Natural killer cell treated with Interleukin-12 subunit alpha and Interleukin-12 subunit beta and Interleukin-15 and Interleukin-18, amount 100 ng/mL, for 72 hours (primary cell): ENCODE results near the gene RNF141. TPM values are rescaled to one million over a fixed set of nuclear protein-coding genes. Genes with fewer than 3 reads are reported as not detected.

Source experiments
- ATAC-seq, 2 donors: fragments of 150-1000 bp; cut with Tn5 transposase in 1 of 2; sonication (Bioruptor Pico), chemical (Tn5 transposase) in 1 of 2; 2 replicates each; pipeline ENCODE4 v1.10.0; 2021
- DNase-seq: peaks from one replicate; pipeline ENCODE4 v3.0.0; 2022; ENCODE audit warnings: low spot score
- H3K27ac Mint-ChIP-seq, 2 donors: 1 replicate in 1 of 2; 2 replicates in 1 of 2; pipeline ENCODE4 v1.8.0; 2022; ENCODE audit warnings: mixed read lengths in 2 of 2, mild to moderate bottlenecking in 1 of 2, moderate library complexity in 1 of 2
- H3K27me3 Mint-ChIP-seq, 2 donors: 1 replicate in 1 of 2; 2 replicates in 1 of 2; pipeline ENCODE4 v1.8.0; 2022; ENCODE audit warnings: mixed read lengths in 2 of 2
- H3K36me3 Mint-ChIP-seq: one replicate; pipeline ENCODE4 v1.8.0; 2022; ENCODE audit warnings: mixed read lengths
- H3K4me1 Mint-ChIP-seq, 2 donors: 1 replicate in 1 of 2; 2 replicates in 1 of 2; pipeline ENCODE4 v1.8.0; 2022; ENCODE audit warnings: low read depth in 2 of 2, mixed read lengths in 2 of 2, mild to moderate bottlenecking in 1 of 2
- H3K4me3 Mint-ChIP-seq: one replicate; pipeline ENCODE4 v1.8.0; 2022; ENCODE audit warnings: mixed read lengths
- H3K9me3 Mint-ChIP-seq: 2 replicates; pipeline ENCODE4 v1.8.0; 2022; ENCODE audit warnings: mixed read lengths
- total RNA-seq, 2 donors: library from RNA; stranded (reverse); gene quantifications; one replicate each; pipeline ENCODE4 v1.2.3, GENCODE V29; 2022

RNF141 gene
- total RNA-seq, 2 donors from 2014 or later = 9.5 to 12.7 TPM

- H3K9me3 Mint-ChIP-seq = no peaks in the 10 kb centered on the region
- H3K4me3 Mint-ChIP-seq = no peak overlapping the region
- DNase-seq (no peak), ATAC-seq (no peak)
- no peaks in the 10 kb centered on the region for H3K36me3 Mint-ChIP-seq
- H3K27me3 Mint-ChIP-seq = no peaks in the 10 kb centered on the region
- no peaks in the 10 kb centered on the region for H3K4me1 Mint-ChIP-seq
- H3K27ac Mint-ChIP-seq = no peak overlapping the region
Observed at GRCh38 chr11:10504490-10504889, 36.5 kb downstream of the RNF141 start.

GRCh38 chr11:10503777-10504480 lies 37.1 kb downstream of the RNF141 start:
- H3K9me3 Mint-ChIP-seq = no peaks in the 10 kb centered on the region
- H3K27ac Mint-ChIP-seq = no peak overlapping the region
- H3K4me1 Mint-ChIP-seq = no peaks in the 10 kb centered on the region
- ATAC-seq = no peak
- H3K36me3 Mint-ChIP-seq = no peaks in the 10 kb centered on the region
- H3K27me3 Mint-ChIP-seq = no peaks in the 10 kb centered on the region
- no peak for DNase-seq
- H3K4me3 Mint-ChIP-seq = no peak overlapping the region

DNA sequence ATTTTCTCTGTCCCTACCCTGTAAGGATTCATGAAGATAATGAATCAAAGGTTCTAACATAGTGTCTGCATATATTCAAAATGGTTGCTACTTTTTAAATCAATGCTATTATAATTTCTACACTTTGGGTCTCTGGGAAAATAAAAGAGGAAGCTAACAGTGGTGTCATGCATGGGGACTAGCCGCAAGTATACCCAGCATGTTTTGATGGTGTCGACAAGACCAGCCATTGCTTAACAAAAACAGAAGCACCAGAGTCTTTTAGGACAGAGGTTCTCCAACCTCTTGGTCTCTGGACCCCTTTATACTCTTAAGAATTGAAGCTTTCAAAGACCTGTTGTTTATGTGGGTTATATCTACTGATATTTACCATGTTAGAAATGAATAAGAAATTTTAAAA lies 37.8 kb downstream of the RNF141 start:
- ATAC-seq = no peak
- Mint-ChIP-seq H3K36me3 (no peaks in the 10 kb centered on the region), H3K4me3 (no peak overlapping the region), H3K9me3 (no peaks in the 10 kb centered on the region), H3K4me1 (no peaks in the 10 kb centered on the region), H3K27ac (no peak overlapping the region), H3K27me3 (no peaks in the 10 kb centered on the region)
- no peak for DNase-seq

DNA sequence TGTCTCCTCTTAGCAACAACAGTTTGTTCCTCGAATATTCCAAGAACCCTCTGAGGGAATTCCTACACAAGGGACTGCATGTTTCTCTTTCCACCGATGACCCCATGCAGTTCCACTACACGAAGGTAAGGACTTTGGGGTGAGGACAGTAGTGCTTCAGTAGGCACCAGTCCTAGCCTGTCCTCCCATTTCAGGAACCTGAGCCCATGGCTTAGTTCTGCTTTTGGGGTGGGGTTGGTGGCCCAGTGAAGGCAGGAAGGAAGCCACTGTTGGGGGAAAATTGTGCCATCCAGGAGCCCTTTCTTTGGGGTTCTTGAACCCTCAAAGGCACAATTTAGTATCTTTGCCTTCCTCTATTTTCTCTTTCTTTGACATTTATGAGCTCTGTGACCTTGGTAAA lies 38.2 kb downstream of the RNF141 start:
- no peaks in the 10 kb centered on the region for H3K27me3 Mint-ChIP-seq

DNA sequence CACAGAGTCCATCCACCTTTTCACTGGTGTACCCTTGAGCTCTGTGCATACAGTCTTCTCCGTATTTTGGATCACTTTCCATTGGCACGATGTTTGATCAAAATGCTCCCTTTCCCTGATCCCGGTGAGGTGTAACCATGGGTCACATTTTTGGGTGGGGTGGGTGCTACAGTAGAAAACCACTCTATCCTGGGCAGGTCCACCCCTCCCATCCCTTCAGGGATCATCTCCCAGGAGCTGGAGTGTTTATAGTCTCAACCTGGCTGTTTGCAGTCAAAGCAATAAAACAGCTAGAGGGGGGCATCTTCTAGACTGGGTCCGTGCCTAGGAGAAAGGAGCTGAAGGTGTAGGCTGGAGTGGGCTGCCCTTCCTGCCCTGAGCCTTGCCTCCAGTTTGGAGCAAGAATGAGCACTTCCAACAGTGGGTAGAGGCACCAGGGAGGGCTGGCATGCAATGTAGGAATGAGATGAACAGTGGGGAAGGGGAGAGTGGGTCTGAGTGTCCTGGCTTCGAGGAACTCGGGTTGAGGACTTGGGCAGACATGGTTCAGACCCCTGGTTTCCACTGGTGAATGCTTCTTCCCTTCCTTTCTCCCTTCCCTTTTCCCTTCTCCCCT lies 38.8 kb downstream of the RNF141 start:
- Mint-ChIP-seq H3K27me3 (no peaks in the 10 kb centered on the region), H3K36me3 (no peaks in the 10 kb centered on the region), H3K9me3 (no peaks in the 10 kb centered on the region), H3K4me3 (no peak overlapping the region), H3K27ac (no peak overlapping the region), H3K4me1 (no peaks in the 10 kb centered on the region)
- DNase-seq (peak; percentile 53), ATAC-seq (no peak)

More for the DNA sequence above, 38.2 kb downstream of the RNF141 start:
- H3K9me3 Mint-ChIP-seq = no peaks in the 10 kb centered on the region
- H3K36me3 Mint-ChIP-seq = no peaks in the 10 kb centered on the region
- H3K4me3 Mint-ChIP-seq = no peak overlapping the region
- H3K4me1 Mint-ChIP-seq = no peaks in the 10 kb centered on the region
- no peak overlapping the region for H3K27ac Mint-ChIP-seq
- no peak for DNase-seq
- no peak for ATAC-seq

GRCh38 chr11:10500757-10501684 lies 40.0 kb downstream of the RNF141 start:
- H3K4me1 Mint-ChIP-seq = no peaks in the 10 kb centered on the region
- H3K4me3 Mint-ChIP-seq = no peak overlapping the region
- no peak overlapping the region for H3K27ac Mint-ChIP-seq
- H3K36me3 Mint-ChIP-seq = no peaks in the 10 kb centered on the region
- ATAC-seq (no peak), DNase-seq (no peak)
- no peaks in the 10 kb centered on the region for H3K27me3 Mint-ChIP-seq
- H3K9me3 Mint-ChIP-seq = no peaks in the 10 kb centered on the region

DNA sequence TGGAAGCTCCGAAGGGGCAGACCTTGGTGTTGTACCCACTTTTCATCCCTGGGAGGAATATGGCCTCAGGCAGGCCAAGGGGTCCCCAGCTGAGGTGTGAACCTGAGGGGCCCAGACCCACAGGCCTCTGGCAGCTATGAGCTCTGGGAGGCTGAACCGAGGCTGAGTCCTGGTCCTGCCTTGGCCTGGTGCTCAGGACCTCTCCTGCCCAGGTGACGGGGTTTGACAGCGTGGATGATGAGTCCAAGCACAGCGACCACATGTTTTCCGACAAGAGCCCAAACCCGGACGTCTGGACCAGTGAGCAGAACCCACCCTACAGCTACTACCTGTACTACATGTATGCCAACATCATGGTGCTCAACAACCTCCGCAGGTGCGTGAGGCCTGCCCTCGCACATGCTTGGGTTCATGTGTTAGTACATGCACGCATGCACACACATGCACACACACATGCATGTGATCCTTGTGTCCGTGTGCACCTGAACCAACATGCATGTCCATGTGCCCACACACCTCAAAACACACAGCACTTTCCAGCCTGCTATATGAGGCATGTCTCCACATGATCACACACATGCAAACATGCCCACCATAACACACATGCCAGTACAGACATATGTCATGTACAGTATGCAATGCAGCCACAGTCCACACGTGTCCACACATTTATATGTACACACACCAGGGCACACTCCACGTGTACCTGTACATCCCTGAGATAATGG lies 40.9 kb downstream of the RNF141 start:
- Mint-ChIP-seq H3K27ac (no peak overlapping the region), H3K36me3 (no peaks in the 10 kb centered on the region), H3K9me3 (no peaks in the 10 kb centered on the region), H3K4me3 (no peak overlapping the region), H3K4me1 (no peaks in the 10 kb centered on the region), H3K27me3 (no peaks in the 10 kb centered on the region)
- ATAC-seq (no peak), DNase-seq (no peak)

DNA sequence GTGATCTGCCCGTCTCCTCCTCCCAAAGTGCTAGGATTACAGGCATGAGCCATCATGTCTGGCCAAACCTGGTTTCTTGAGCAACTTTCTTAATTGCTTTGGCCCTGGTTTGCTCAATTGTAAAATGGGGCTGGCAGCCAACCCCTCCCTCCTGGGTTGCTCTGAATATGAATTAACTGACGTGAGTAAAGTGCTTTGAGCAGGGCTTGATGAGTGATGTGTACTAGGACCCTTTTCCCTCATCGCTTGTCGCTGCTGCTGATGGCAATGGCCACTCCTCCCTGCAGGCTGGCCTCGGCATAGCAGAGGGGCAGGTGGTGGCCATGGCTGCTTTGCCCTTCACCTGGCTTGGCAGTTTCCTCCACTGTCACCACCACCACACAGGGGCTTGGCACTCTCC lies 41.5 kb downstream of the RNF141 start:
- H3K9me3 Mint-ChIP-seq = no peaks in the 10 kb centered on the region
- H3K4me1 Mint-ChIP-seq = no peaks in the 10 kb centered on the region
- DNase-seq (peak; percentile 51), ATAC-seq (no peak)
- no peak overlapping the region for H3K27ac Mint-ChIP-seq
- no peaks in the 10 kb centered on the region for H3K27me3 Mint-ChIP-seq
- no peaks in the 10 kb centered on the region for H3K36me3 Mint-ChIP-seq
- H3K4me3 Mint-ChIP-seq = no peak overlapping the region

GRCh38 chr11:10498426-10499250 lies 42.3 kb downstream of the RNF141 start:
- no peak for ATAC-seq
- Mint-ChIP-seq H3K9me3 (no peaks in the 10 kb centered on the region), H3K36me3 (no peaks in the 10 kb centered on the region), H3K27me3 (no peaks in the 10 kb centered on the region), H3K27ac (no peak overlapping the region), H3K4me3 (no peak overlapping the region), H3K4me1 (no peaks in the 10 kb centered on the region)
- no peak for DNase-seq

DNA sequence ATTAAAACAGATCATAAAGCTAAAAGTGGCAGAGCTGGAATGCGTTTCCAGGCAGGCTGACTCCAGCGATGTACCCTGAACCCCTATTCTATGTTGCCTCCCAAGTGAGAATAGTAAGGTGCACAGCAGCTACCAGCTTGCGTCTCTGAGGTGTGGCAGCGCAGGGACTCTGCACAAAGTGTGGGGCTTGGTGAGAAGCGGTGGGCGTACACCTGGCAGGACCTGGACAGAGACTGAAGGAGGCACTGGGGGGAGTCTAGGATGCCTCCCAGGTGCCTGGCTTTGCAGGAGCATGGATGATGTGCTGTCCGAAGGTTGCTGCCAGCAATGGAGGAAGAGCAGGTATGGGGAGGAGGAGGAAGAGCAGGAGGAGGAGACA lies 43.0 kb downstream of the RNF141 start:
- Mint-ChIP-seq H3K36me3 (no peaks in the 10 kb centered on the region), H3K4me3 (no peak overlapping the region), H3K4me1 (no peaks in the 10 kb centered on the region), H3K27me3 (no peaks in the 10 kb centered on the region), H3K27ac (no peak overlapping the region), H3K9me3 (no peaks in the 10 kb centered on the region)
- ATAC-seq = no peak
- peak; percentile 55 for DNase-seq

DNA sequence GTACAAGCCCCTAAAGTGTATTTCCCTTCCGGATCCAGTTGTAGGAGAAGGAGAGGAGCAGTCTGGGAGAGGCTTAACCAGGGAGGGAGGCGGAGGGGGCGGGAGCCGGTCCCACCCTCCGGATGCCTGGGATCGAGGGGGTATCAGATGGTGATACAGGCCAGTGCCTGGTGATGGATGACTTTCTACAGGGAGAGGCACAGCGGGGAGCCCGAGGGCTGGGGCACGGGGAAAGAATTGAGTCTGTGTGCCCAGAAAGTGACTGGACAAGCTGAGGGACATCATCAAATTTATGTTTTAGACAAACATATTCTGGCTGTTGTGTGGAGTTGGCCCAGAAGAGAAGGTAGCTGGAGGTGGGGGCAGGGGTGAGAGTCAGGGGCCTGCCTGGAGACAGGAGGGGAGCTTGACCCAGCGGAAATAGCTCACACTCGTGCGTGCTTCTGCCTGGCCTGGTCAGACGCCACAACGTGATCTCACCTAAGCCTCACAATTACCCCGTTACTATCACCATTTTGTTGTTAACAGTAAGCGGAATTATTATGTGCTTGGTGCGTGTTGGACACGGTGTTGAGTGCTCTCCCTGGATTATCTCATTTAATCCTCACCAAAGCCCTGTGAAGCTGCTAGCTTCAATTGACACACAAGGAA lies 43.5 kb downstream of the RNF141 start:
- Mint-ChIP-seq H3K4me3 (no peak overlapping the region), H3K36me3 (no peaks in the 10 kb centered on the region)

DNA sequence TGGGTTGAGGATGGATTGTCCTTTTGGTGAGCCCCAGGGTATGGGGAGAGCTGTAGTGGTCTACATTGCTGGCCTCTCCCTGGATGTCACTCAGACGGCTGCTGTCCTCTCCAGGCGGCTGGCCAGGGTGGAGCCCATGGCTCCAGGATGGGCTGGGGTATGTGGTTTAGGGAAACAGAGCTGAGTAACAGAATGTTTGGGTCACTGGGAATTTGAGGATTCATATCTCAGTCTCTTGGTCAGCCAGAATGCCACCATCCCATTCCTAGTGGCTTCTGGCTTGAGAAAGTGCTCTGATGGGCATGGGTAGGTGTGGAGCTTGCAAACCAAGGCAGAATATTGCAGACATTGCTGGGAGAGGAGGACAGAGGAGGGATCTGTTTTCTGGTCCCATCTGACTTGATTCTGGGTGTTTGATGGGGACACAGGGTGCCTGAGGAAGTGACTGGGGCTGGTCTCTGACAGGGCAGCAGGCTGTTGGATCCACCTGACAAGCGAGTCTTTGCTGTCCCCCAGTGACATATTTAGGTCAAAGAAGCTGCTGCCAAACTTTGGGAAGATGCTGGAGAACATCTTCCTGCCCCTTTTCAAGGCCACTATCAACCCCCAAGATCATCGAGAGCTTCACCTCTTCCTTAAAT lies 44.6 kb downstream of the RNF141 start:
- no peak overlapping the region for H3K4me3 Mint-ChIP-seq

More for the DNA sequence above, 43.5 kb downstream of the RNF141 start:
- Mint-ChIP-seq H3K4me1 (no peaks in the 10 kb centered on the region), H3K27ac (no peak overlapping the region), H3K27me3 (no peaks in the 10 kb centered on the region), H3K9me3 (no peaks in the 10 kb centered on the region)
- DNase-seq (no peak), ATAC-seq (no peak)

More for the DNA sequence above, 44.6 kb downstream of the RNF141 start:
- Mint-ChIP-seq H3K27ac (no peak overlapping the region), H3K9me3 (no peaks in the 10 kb centered on the region), H3K36me3 (no peaks in the 10 kb centered on the region), H3K4me1 (no peaks in the 10 kb centered on the region), H3K27me3 (no peaks in the 10 kb centered on the region)
- ATAC-seq (no peak), DNase-seq (no peak)
